Heart right ventricle (tissue), 16 donors: Measurements from ENCODE around the gene IDH1. TPM values are rescaled to one million over a fixed set of nuclear protein-coding genes. Genes with fewer than 3 reads are reported as not detected.
"Not testable (repeated sequence)": the region's sequence is repeated elsewhere in the genome, so short reads cannot be mapped to it uniquely, and the experiment has no call there.

Experiments used
- ATAC-seq, 8 donors: fragments of 200-7000 bp; cut with Tn5 transposase; one replicate each; pipeline ENCODE4 v1.9.1; 2020; ENCODE audit warnings: mild to moderate bottlenecking in 8 of 8, moderate library complexity in 8 of 8, moderate number of reproducible peaks in 1 of 8
- DNase-seq, 2 donors: peaks; one replicate each; pipeline ENCODE4 v3.0.0-alpha.2; 2020
- H3K27ac ChIP-seq, 10 donors: fragments of 200-600 bp; sonication (generic) in 2 of 10; one replicate each; pipeline versions ENCODE4 v1.5.0 to v1.8.0; 2020 to 2022; ENCODE audit warnings: mild to moderate bottlenecking in 3 of 10
- H3K27me3 ChIP-seq, 7 donors: fragments of 200-600 bp; one replicate each; pipeline ENCODE4 v1.8.0; 2021 to 2022; ENCODE audit warnings: mild to moderate bottlenecking in 2 of 7
- H3K36me3 ChIP-seq, 9 donors: fragments of 200-600 bp; sonication (generic) in 1 of 9; one replicate each; pipeline versions ENCODE4 v1.5.0 to v1.8.0; 2020 to 2022; ENCODE audit warnings: mild to moderate bottlenecking in 2 of 9
- H3K4me1 ChIP-seq, 9 donors: fragments of 200-600 bp; sonication (generic) in 1 of 9; one replicate each; pipeline versions ENCODE4 v1.5.0 to v1.8.0; 2020 to 2022; ENCODE audit warnings: mild to moderate bottlenecking in 4 of 9
- H3K4me3 ChIP-seq, 10 donors: fragments of 200-600 bp; sonication (generic) in 2 of 10; one replicate each; pipeline versions ENCODE4 v1.5.0 to v1.8.0; 2020 to 2022; ENCODE audit warnings: mild to moderate bottlenecking in 7 of 10, moderate library complexity in 2 of 10
- H3K9me3 ChIP-seq, 11 donors: fragments of 200-600 bp in 10 of 11; sonication (generic) in 2 of 11; one replicate each; pipeline versions ENCODE4 v1.5.0 to v1.8.0; 2013 to 2022; ENCODE audit warnings: mild to moderate bottlenecking in 2 of 11, control low read depth in 1 of 11, moderate library complexity in 1 of 11
- CTCF ChIP-seq, 9 donors: fragments of 200-600 bp; sonication (generic) in 2 of 9; IDR thresholded peaks; one replicate each; pipeline versions ENCODE4 v1.5.0 to v1.8.0; 2021 to 2022; ENCODE audit warnings: antibody characterized with exemption in 9 of 9, mild to moderate bottlenecking in 5 of 9, moderate library complexity in 1 of 9
- WGBS, 2 donors: extraction: QIAGEN DNeasy Blood & Tissue Kit; methylation state at CpG; one replicate each; pipeline ENCODE4 v1.1.7; 2013; ENCODE audit warnings: inconsistent platforms in 1 of 2; 5-methylcytosine and 5-hydroxymethylcytosine counted together
- intact Hi-C, 10 donors: fragments of 100-400 bp; cut with DNase I; formaldehyde crosslinking; loops; one replicate each; pipeline versions ENCODE4 v1.11.1 to v1.14.2; 2022
- polyA plus RNA-seq, 2 donors: library from polyadenylated mRNA; stranded (reverse); fragments of 200-250 nt; gene quantifications; one replicate each; pipeline ENCODE4 v1.2.3, GENCODE V29; 2013
- total RNA-seq, 10 donors: library from RNA; stranded (reverse); fragmentation: NEBNext Ultra II Directional in 3 of 10; extraction: Animal tissue kit (Norgen Biotek cat#: 25700) in 3 of 10; gene quantifications; one replicate each; pipeline versions ENCODE4 v1.2.1 to v1.2.4, GENCODE V29; 2021 to 2023
- donor health status: Arrhythmogenic right ventricular cardiomyopathy.
- donor health status: ischemic (EF 13 %, LVEDD 7.1; RV severe dilation, severe dysfunction).
- donor health status: healthy with polysubstance abuse.
- donor health status: DM: no; HTN: yes; CAD: no.
- donor health status: DM: no; HTN: no; CAD: no.
- donor health status: ischemic (EF 25% LVEDD 6.9; RV normal size, moderate dysfunction).
- donor health status: ischemic (EF 25% LVEDD 5.7; RV mildly dilated, moderate dysfunction).
- donor health status: healthy.
- donor health status: DM: yes; HTN: yes; CAD: no.
- donor health status: Ischemic cardiomyopathy.
- donor health status: ischemic (EF 35%, LVEDD 5.7; RV mildly dilated, moderate dysfunction).
- donor health status: nonischemic (EF 11% LVEDD 7.7; RV severe dilation, severe dysfunction).
- donor health status: DM: yes; HTN: yes; CAD: no.
- donor health status: PGD.
- donor health status: ischemic (EF 29% LVEDD 5.4; RV normal size, mild dysfunction).
- donor health status: nonischemic (EF 23%, LVEDD 6.1; RV moderate dilation, normal function).

The IDH1 gene
- total and polyA plus RNA-seq, 12 donors, result 15.3 to 71.3 (median 31.8) TPM

- peaks cover 0 to 100% (median 46%) of the 10 kb centered on the region in 9 donors for H3K36me3 ChIP-seq
- H3K4me1 ChIP-seq, result peaks cover 0 to 9% (median 0%) of the 10 kb centered on the region in 9 donors
- no peak overlapping the region for H3K27ac ChIP-seq
- no peak for ATAC-seq
- intact Hi-C loops, result no loop called here
- no peak overlapping the region for H3K4me3 ChIP-seq
- H3K27me3 ChIP-seq, result no peaks in the 10 kb centered on the region
- no peak for DNase-seq
- H3K9me3 ChIP-seq, result peaks cover 0 to 3% (median 0%) of the 10 kb centered on the region in 11 donors
- WGBS, 2 donors, result 98 to 99% methylated on average over 2 of the region's 2 CpGs
- TF ChIP-seq CTCF (IDR thresholded peaks at IDR 0.05), result no peak
These were observed 23.7 kb upstream of the IDH1 start for GRCh38 chr2:208278549-208278948.

- H3K36me3 ChIP-seq, result peaks cover 0 to 88% (median 48%) of the 10 kb centered on the region in 9 donors
- no peak for DNase-seq
- intact Hi-C loops, result no loop called here
- H3K27ac ChIP-seq, result no peak overlapping the region
- no peak for ATAC-seq
- peaks cover 0 to under 1% (median 0%) of the 10 kb centered on the region in 9 donors for H3K4me1 ChIP-seq
- TF ChIP-seq CTCF (IDR thresholded peaks at IDR 0.05), result no peak
- H3K27me3 ChIP-seq, result no peaks in the 10 kb centered on the region
- peaks cover 0 to 3% (median 0%) of the 10 kb centered on the region in 11 donors for H3K9me3 ChIP-seq
- no peak overlapping the region for H3K4me3 ChIP-seq
These were observed 19.9 kb upstream of the IDH1 start for GRCh38 chr2:208274748-208275147.

- peak overlapping the region in 1 of 10 donors; percentile 96 for H3K27ac ChIP-seq
- TF ChIP-seq CTCF (IDR thresholded peaks at IDR 0.05), result peak in 1 of 9 donors; percentile 13
These were observed 14.2 kb upstream of the IDH1 start for GRCh38 chr2:208269091-208269490.

GRCh38 chr2:208268156-208268952 is 13.5 kb upstream of the IDH1 start:
- peaks cover 0 to 41% (median 35%) of the 10 kb centered on the region in 9 donors for H3K4me1 ChIP-seq
- ATAC-seq (no peak), DNase-seq (no peak)
- no peaks in the 10 kb centered on the region for H3K27me3 ChIP-seq
- intact Hi-C loops, result loop anchor here in 2 of 10 donors (5.0 to 10.0 kb wide), 2 partner anchors 49 to 644 kb away; partner anchors contain the start of gene METTL21A (in 1 of the 2)
- H3K9me3 ChIP-seq, result no peaks in the 10 kb centered on the region
- WGBS, 2 donors, result 61 to 63% methylated on average over 8 of the region's 8 CpGs
- peak overlapping the region in 7 of 10 donors; percentile 11 to 98 (median 95) for H3K27ac ChIP-seq
- H3K4me3 ChIP-seq, result peak overlapping the region in 8 of 10 donors; percentile 3 to 99 (median 82)
- H3K36me3 ChIP-seq, result peaks cover 0 to 24% (median 7%) of the 10 kb centered on the region in 9 donors
- no peak for TF ChIP-seq CTCF (IDR thresholded peaks at IDR 0.05)

More at GRCh38 chr2:208269091-208269490, 14.2 kb upstream of the IDH1 start:
- Histone ChIP-seq H3K9me3 (no peaks in the 10 kb centered on the region), H3K27me3 (no peaks in the 10 kb centered on the region), H3K36me3 (peaks cover 0 to 31% (median 13%) of the 10 kb centered on the region in 9 donors), H3K4me1 (peaks cover 0 to 41% (median 35%) of the 10 kb centered on the region in 9 donors), H3K4me3 (no peak overlapping the region)
- DNase-seq (no peak), ATAC-seq (no peak)
- 96 to 98% methylated on average over 2 of the region's 2 CpGs for WGBS, 2 donors
- intact Hi-C loops, result loop anchor here in 2 of 10 donors (5.0 to 10.0 kb wide), 2 partner anchors 48 to 644 kb away; partner anchors contain the start of gene METTL21A (in 1 of the 2)

- H3K27me3 ChIP-seq, H3K9me3 ChIP-seq, ATAC-seq, DNase-seq: not testable (repeated sequence)
- Histone ChIP-seq H3K4me3 (peak overlapping the region in 8 of 10 donors; percentile 13 to 99 (median 90)), H3K27ac (peak overlapping the region in 7 of 10 donors; percentile 11 to 98 (median 95)), H3K36me3 (peaks cover 0 to 16% (median 4%) of the 10 kb centered on the region in 9 donors), H3K4me1 (peaks cover 0 to 41% (median 35%) of the 10 kb centered on the region in 9 donors)
- WGBS, 2 donors, result 77 to 82% methylated on average over 22 of the region's 22 CpGs
- intact Hi-C loops, result loop anchor here in 2 of 10 donors (5.0 to 10.0 kb wide), 2 partner anchors 50 to 643 kb away; partner anchors contain the start of gene METTL21A (in 1 of the 2)
These were observed 12.7 kb upstream of the IDH1 start for GRCh38 chr2:208267526-208267925.
